GM20000 (cell line): ENCODE measurements around the gene ABL2.
"Not testable (repeated sequence)": the region's sequence is repeated elsewhere in the genome, so short reads cannot be mapped to it uniquely, and the experiment has no call there.

Experiments
- DNase-seq: peaks from one replicate; pipeline ENCODE4 v3.0.0; 2012; ENCODE audit warnings: low spot score
- CTCF ChIP-seq: IDR thresholded peaks from 2 replicates; pipeline ENCODE4 v1.5.1; 2012; ENCODE audit warnings: mild to moderate bottlenecking, control low read depth; ENCODE audit errors: extremely low read depth, missing control alignments

ABL2 gene

GRCh38 chr1:179231923-179232322 is 2.4 kb upstream of the ABL2 start:
- no peak for DNase-seq
- TF ChIP-seq CTCF: no peak

DNA sequence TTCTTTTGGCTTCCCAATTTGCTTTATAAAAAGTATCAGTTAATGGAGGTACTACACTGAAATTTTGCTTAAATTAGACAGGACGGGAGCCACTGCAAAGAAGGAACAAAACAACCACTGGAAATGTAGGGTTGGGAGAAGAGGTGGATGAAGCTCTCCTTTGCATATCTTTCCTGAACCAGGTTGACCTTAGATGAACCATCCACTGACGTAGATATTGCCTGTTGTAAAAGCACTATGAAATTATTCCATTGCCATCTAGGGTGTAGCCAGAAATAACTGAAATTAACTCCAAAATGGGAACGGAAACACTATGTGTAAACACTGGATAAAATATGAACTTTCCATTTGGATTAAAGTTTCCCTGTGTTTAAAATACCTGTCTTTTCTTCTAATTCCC is 1.2 kb upstream of the ABL2 start:
- no peak for TF ChIP-seq CTCF
- no peak for DNase-seq

DNA sequence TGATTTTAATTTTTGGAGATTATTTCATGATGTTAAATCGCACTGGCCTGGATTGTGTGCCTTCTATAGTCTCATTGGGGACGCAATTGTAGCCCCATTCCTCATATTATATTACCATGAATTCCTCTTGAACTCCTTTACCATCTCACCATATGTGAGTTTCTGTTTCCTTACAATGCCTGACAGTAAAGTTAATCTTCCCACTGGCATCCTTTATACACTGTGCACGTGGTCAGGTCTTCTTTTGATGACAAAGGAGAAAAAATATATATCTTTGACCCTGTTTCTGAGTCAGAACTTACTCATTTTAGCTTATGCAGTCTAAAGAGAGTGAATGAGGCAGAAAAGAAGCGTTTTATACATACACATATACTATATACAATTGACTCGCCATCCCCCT is 774 bp upstream of the ABL2 start:
- no peak for TF ChIP-seq CTCF
- DNase-seq: no peak

GRCh38 chr1:179228783-179229213 is 679 bp downstream of the ABL2 start:
- TF ChIP-seq CTCF: no peak
- DNase-seq: no peak

DNA sequence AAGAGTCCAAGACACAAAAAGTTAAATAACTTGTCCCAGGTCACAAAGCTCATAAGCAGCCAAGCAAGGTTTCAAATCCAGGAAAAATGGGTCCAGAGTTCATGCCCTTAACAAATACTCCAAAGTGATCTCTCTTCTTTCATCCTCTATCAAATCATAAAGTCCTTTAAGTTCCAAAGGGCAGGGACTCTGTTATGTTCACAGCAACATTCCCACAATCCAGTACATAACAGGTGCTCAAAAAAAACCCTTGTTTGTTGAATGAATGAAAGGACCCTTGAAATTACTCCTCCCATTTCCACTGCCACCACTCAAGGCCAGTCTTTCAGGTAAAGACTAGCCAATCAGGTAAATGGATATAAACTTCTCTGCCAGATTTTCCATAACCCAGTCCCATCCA is 2.7 kb downstream of the ABL2 start:
- TF ChIP-seq CTCF: no peak
- no peak for DNase-seq

DNA sequence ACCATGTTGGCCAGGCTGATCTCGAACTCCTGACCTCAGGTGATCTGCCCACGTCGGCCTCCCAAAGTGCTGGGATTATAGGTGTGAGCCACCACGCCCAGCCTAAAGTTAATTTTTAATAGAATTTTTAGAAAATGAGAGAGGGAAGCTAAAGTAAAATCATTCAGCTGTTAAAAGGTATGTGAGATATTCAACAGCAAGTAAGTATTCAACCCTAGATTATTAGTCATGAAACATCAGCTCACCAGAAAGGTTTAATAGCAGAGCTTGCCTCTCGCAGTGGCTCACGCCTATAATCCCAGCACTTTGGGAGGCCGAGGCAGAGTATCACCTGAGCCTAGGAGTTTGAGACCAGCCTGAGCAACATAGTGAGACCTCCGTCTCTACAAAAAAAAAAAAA is 5.0 kb downstream of the ABL2 start:
- not testable (repeated sequence) for DNase-seq

GRCh38 chr1:179221121-179221520 is 8.4 kb downstream of the ABL2 start:
- DNase-seq: not testable (repeated sequence)

DNA sequence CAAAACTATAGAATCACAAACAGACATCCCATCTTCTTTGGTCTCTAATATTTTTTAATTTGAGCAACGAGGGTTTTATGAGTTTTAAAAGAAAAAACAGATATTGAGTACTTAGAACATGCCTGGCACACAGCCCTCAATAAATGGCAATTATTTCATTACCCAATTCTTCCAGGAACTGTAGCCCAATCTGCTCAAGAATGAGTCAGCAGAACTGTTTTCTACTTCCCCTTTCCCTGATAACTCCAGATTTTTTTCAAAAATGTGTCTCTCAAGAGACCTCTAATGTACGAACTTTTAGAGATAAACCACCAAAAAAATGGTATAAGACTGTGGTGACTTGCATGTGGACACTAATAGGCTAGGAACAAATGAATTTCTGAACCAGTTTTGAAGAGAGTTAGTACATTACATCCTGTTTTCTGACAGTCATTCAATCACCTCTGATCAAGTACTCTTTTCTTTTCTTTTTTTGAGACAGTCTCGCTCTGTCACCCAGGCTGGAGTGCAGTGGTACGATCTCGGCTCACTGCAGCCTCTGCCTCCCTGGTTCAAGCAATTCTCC is 11.5 kb downstream of the ABL2 start:
- no peak for TF ChIP-seq CTCF
- no peak for DNase-seq

- DNase-seq: not testable (repeated sequence)
These were observed 16.2 kb downstream of the ABL2 start for GRCh38 chr1:179213317-179213716.
